DND-41 (cell line): ENCODE measurements around the gene MACIR.

ENCODE experiments used
- CTCF ChIP-seq: IDR thresholded peaks from 2 replicates; pipeline ENCODE4 v1.5.1; 2012; ENCODE audit warnings: borderline replicate concordance, low read length, moderate library complexity, mild to moderate bottlenecking; ENCODE audit not compliant: poor library complexity, severe bottlenecking; ENCODE audit errors: extremely low read depth
- EZH2 ChIP-seq: IDR thresholded peaks from 3 replicates; pipeline ENCODE4 v1.6.1; 2012; ENCODE audit warnings: borderline replicate concordance, low read depth, mild to moderate bottlenecking, moderate library complexity, low read length, inconsistent platforms; ENCODE audit not compliant: severe bottlenecking

GRCh38 chr5:103263054-103263453 is 4.5 kb downstream of the MACIR start:
- no peak for TF ChIP-seq CTCF
- TF ChIP-seq EZH2: no peak
